ENCODE measurements around the gene HDAC9.

DNA sequence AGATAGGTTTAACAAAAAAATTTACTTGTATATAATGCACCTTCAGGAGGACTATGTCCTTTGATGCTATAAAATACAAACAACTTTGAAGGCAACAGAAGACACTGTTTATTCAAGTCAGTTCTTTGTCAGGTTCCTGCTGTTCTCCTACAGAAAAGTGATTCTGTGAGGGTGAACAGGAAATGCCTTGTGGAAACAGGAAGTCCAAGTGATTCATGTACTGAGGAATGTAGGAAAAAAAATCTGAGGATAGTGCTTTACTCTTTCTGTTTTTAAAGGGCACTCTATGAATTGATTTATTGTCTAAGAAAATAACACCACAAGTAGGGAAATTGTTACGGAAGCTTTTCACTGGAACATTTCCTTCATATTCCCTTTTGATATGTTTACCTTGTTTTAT is 171.9 kb downstream of the HDAC9 start:
- TF ChIP-seq CTCF (IDR thresholded peaks at IDR 0.05) (no peak), POLR2A (IDR thresholded peaks at IDR 0.05) (no peak)
